Colonic mucosa (tissue), 4 donors: ENCODE data around the gene TRIO. TPM values are rescaled to one million over a fixed set of nuclear protein-coding genes. Genes with fewer than 3 reads are reported as not detected.

Experiments
- DNase-seq: peaks from one replicate; pipeline ENCODE4 v3.0.0-alpha.2; 2020
- H3K27ac ChIP-seq: fragments of 200-600 bp; one replicate; pipeline ENCODE4 v1.8.0; 2021
- H3K27me3 ChIP-seq: fragments of 200-600 bp; one replicate; pipeline ENCODE4 v1.8.0; 2021
- H3K36me3 ChIP-seq: fragments of 200-600 bp; one replicate; pipeline ENCODE4 v1.8.0; 2021
- H3K4me1 ChIP-seq: fragments of 200-600 bp; one replicate; pipeline ENCODE4 v1.8.0; 2021; ENCODE audit warnings: mild to moderate bottlenecking
- H3K4me3 ChIP-seq: fragments of 200-600 bp; one replicate; pipeline ENCODE4 v1.8.0; 2021
- H3K9ac ChIP-seq, 2 donors: one replicate each; pipeline ENCODE4 v1.7.0; 2013; ENCODE audit warnings: control low read depth in 2 of 2, low read depth in 2 of 2, low read length in 2 of 2
- H3K9me3 ChIP-seq: fragments of 200-600 bp; one replicate; pipeline ENCODE4 v1.8.0; 2021
- intact Hi-C: fragments of 100-400 bp; cut with DNase I; formaldehyde crosslinking; loops from one replicate; pipeline ENCODE4 v1.14.1; 2022
- total RNA-seq, 2 donors: library from RNA; stranded (reverse); fragmentation: NEBNext Ultra II Directional in 1 of 2; extraction: Animal tissue kit (Norgen Biotek cat#: 25700) in 1 of 2; gene quantifications; one replicate each; pipeline ENCODE4 v1.2.1, GENCODE V29; 2021
- TF ChIP-seq, protein P1 (sequence below): fragments of 200-600 bp; IDR thresholded peaks from one replicate; pipeline ENCODE4 v1.8.0; 2022; ENCODE audit warnings: antibody characterized with exemption, mild to moderate bottlenecking
- donor health status: healthy.
- donor health status: DM: no; HTN: no; CAD: no.
- donor health status: DM: no; HTN: no; CAD: no.

TRIO gene
- total RNA-seq, 2 donors from 2014 or later = 134 to 138 TPM

DNA sequence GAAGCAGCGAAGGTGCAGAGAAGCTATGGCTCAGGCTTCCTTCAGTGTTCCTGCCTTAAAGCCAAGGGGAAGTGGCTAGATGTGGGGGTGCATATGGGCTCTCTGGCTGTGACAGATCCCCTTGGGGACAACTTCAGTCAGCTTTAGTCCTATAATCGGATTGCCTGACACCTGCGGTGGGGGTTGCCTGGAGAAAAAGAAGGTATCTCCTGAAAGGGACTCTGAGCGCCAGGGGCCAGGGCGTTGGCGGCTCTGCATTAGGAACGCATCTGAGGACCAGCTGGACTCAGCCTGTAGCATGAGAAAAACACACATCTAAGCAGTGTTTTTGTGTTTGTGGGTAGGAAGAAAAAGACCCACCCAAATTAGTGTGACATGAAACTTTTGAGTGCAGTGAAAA is 354.2 kb downstream of the TRIO start:
- Histone ChIP-seq H3K9me3 (no peaks in the 10 kb centered on the region), H3K4me3 (no peak overlapping the region), H3K9ac (no peak overlapping the region), H3K4me1 (no peaks in the 10 kb centered on the region), H3K36me3 (peaks cover 12% of the 10 kb centered on the region), H3K27me3 (no peaks in the 10 kb centered on the region), H3K27ac (no peak overlapping the region)
- intact Hi-C loops = no loop called here
- DNase-seq = no peak
- TF ChIP-seq, protein P1, sequence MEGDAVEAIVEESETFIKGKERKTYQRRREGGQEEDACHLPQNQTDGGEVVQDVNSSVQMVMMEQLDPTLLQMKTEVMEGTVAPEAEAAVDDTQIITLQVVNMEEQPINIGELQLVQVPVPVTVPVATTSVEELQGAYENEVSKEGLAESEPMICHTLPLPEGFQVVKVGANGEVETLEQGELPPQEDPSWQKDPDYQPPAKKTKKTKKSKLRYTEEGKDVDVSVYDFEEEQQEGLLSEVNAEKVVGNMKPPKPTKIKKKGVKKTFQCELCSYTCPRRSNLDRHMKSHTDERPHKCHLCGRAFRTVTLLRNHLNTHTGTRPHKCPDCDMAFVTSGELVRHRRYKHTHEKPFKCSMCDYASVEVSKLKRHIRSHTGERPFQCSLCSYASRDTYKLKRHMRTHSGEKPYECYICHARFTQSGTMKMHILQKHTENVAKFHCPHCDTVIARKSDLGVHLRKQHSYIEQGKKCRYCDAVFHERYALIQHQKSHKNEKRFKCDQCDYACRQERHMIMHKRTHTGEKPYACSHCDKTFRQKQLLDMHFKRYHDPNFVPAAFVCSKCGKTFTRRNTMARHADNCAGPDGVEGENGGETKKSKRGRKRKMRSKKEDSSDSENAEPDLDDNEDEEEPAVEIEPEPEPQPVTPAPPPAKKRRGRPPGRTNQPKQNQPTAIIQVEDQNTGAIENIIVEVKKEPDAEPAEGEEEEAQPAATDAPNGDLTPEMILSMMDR = no peak

DNA sequence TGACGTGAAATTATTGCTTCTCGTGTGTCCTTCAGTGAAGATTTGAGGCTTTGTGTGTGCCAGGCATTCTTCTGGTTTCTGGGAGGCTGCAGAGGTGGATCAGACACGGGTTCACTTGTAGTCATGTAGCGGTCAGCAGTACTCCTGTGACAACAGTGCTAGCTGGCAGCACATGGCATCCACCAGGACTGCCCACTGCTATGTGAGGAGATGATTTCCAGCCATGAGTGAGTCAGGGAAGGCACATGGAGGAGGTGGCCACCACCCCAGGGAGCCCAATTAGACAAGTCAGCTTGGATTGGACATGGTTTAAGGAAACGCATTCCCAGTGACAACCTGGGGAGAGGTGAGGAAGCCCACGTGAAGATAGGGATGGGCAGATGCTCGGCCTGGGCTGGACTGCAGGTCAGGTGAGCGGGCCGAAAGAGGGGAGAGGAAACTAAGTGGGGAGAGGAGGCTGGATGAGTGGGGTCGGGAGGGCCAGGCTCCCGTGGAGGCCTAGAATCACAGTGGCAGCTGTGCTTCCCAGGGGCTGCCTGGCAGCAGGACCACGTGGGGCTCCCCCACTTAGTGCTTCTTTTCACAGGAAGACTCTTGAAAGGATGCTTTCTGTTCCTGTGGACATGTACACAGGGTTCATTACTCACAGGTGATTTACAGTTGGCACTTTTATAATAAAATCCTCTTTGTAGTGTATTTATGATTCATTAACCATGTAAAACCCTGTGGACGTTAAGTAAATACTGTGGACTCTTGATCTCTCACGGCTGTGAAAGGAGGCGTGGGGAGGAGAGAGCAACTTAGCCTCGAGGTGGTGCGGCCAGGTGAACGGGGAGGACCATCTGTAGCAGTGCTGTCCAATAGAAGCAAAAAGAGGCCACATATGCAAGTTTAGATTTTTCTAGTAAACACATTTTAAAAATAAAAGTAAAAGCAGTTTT is 358.5 kb downstream of the TRIO start:
- TF ChIP-seq, protein P1 = no peak
- intact Hi-C loops = no loop called here
- Histone ChIP-seq H3K4me1 (no peaks in the 10 kb centered on the region), H3K4me3 (no peak overlapping the region), H3K9me3 (no peaks in the 10 kb centered on the region), H3K27ac (no peak overlapping the region), H3K9ac (no peak overlapping the region), H3K27me3 (no peaks in the 10 kb centered on the region), H3K36me3 (peaks cover 19% of the 10 kb centered on the region)
- DNase-seq = no peak

DNA sequence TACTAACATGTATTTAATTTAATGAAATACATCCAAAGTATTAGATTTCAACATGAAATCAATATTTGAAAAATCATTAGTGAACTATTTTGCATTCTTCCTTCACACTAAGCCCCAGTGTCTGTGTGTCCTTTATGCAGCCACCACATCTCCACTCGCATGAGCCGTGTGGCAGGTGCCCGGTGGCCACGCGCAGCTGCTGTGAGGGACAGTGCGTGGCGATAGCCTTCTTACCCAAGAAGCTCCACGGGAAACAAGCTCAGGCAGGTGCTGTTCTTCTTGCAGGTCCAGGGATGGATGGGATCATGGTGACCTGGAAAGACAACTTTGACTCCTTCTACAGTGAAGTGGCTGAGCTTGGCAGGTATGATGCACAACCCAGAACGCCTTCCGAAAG is 359.1 kb downstream of the TRIO start:
- Histone ChIP-seq H3K9ac (no peak overlapping the region), H3K27me3 (no peaks in the 10 kb centered on the region), H3K27ac (no peak overlapping the region), H3K36me3 (peaks cover 17% of the 10 kb centered on the region), H3K4me1 (no peaks in the 10 kb centered on the region), H3K4me3 (no peak overlapping the region), H3K9me3 (no peaks in the 10 kb centered on the region)
- TF ChIP-seq, protein P1 = no peak
- intact Hi-C loops = no loop called here
- no peak for DNase-seq

DNA sequence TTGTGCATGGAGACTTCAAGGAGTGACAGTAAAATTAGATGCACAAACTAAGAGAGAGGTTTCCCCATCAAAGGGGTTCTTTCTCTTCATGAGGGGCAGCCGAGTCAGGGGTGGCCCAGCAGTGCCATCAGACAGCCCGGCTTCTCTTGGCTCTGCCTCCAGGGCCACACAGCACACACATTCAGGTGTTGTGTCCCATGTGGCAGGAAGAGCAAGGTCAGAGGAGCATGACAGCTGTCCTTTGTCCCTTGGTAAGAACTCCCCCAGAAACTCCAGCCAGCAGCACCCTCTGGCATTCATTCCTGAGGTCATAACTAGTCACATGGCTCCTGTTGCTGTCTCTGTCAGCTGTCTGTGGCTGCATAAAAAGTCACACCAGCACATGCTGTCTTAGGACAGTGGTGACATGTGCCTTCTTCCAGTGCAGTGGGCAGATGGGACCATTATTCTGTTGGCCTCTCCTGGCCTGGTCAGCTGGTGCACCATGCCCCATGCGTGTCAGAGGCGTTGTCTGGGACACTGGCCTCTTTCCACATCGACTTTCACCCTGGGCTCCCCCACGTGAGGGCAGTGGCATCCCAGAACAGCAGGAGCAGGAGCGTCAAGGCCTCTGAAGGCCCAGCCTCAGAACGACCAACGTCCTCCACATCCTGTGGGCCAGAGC is 360.0 kb downstream of the TRIO start:
- H3K36me3 ChIP-seq = peaks cover 17% of the 10 kb centered on the region
- no peak for DNase-seq
- intact Hi-C loops = no loop called here
- H3K4me3 ChIP-seq = no peak overlapping the region
- H3K27me3 ChIP-seq = no peaks in the 10 kb centered on the region
- H3K9me3 ChIP-seq = no peaks in the 10 kb centered on the region
- no peaks in the 10 kb centered on the region for H3K4me1 ChIP-seq
- H3K9ac ChIP-seq = no peak overlapping the region
- no peak overlapping the region for H3K27ac ChIP-seq
- TF ChIP-seq, protein P1 = no peak

DNA sequence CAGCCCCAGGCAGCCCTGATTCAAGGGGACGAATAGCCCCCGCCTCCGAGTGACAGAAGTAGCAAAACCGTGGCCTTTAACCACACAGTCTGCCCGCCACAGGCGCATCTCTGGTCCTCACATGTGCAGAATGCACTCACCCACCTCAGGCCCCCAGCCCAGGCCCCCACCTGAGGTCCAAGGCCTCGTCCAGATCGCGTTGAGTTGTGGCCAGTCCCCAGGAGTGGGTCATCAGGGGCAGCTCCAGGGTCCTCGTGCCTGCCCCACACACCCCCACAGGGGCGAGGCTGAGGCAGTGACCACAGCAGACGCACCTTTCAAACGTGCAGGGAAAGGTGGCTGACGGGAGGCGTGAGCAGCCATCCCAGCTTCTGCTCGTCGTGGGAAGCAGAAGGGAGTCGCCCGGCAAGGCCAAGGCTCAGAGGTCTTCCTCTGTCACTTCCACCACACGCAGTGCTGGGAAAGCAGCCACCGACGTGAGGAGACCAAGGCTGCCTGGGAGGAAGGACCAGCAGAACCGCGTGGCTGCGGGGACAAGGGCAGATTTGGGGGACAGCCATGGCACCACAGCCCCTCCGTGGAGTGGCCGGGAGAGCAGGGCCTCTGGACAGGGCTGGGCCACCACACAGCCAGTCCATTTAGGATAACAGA is 360.7 kb downstream of the TRIO start:
- H3K4me3 ChIP-seq = no peak overlapping the region
- peaks cover 12% of the 10 kb centered on the region for H3K36me3 ChIP-seq
- TF ChIP-seq, protein P1 = no peak
- H3K4me1 ChIP-seq = no peaks in the 10 kb centered on the region
- intact Hi-C loops = no loop called here
- H3K9me3 ChIP-seq = no peaks in the 10 kb centered on the region
- H3K9ac ChIP-seq = no peak overlapping the region
- DNase-seq = no peak
- no peak overlapping the region for H3K27ac ChIP-seq
- H3K27me3 ChIP-seq = no peaks in the 10 kb centered on the region
